DMS153 treated with DMSO at 0.1 percent for 48 hours (cell line): ENCODE measurements around the gene NEIL1.
"Not testable (repeated sequence)": the region's sequence is repeated elsewhere in the genome, so short reads cannot be mapped to it uniquely, and the experiment has no call there.

Experiments
- DNase-seq: peaks from one replicate; lab custom pipeline; 2025; ENCODE audit not compliant: unreplicated experiment; lab: John Stamatoyannopoulos, UW

The NEIL1 gene

DNA sequence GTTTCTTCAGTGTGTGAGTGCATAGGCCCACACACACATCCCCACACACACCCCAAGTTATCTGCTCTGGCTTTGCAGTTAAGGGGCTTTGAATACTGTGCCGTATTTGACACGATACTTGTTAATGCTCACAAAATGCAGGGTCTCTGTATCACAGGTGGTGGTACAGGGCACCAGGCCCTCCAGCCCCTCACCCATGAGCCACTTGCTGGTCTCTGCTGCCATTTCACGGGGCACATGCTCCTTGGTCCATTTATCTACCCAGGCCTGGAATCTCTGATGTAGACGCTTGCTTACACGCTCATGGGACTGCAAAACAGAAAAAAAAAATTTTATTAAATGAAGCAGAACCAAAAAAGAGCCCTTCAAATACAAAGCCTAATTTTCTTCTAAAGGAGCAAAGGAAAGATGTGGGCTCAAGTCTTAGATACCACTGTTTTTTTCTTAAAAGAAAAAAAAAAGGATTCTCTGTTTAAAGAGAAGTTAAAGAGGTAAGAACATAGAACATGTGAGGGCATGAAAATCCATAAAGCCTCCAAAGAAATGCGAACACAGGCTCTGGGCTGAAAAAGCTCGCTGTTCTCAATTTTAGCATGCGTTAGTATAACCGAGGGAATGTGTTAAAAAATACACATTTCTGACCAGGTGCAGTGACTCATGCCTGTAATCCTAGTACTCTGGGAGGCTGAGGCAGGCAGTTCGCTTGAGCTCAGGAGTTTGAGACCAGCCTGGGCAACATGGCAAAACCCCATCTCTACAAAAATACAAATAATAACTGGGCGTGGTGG, 25.3 kb downstream of the NEIL1 start:
- DNase-seq = no peak

DNA sequence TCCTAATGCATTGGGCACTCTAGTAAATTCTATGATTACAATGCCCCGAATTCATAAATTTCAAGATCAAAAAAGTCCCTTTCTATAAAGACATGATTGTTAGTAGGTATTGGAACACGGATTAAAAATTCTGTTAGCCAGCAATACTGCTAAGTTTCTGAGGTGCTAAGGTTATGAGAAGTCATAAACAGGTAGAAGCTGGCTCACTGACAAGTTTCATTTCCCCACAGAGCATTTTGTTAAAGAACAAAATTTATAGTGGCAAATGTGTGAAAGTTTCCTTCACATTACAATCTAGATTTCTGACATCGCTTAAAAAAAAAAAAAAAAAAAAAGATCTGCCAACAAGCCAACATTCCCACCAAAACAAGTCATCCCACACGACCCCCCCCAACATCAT, 33.9 kb downstream of the NEIL1 start:
- DNase-seq = no peak

DNA sequence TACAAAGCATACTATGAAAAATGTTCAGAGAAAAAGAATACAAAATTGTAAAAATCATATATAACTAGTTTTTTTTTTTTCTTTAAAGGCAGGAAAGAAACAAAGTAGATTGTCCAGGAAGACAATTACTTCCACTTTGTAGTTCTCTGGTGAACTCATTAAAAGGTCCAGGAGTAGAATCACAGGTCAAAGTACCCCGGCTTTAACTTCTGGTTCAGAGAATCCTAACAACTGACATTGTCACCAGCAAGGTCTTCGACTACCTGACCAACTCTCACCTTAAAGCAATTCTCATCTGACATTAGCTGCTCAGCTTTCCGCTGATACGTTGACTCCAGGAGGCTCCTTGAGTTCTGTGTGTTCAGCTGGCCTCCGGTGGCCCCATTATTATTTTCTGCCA, 37.1 kb downstream of the NEIL1 start:
- not testable (repeated sequence) for DNase-seq

DNA sequence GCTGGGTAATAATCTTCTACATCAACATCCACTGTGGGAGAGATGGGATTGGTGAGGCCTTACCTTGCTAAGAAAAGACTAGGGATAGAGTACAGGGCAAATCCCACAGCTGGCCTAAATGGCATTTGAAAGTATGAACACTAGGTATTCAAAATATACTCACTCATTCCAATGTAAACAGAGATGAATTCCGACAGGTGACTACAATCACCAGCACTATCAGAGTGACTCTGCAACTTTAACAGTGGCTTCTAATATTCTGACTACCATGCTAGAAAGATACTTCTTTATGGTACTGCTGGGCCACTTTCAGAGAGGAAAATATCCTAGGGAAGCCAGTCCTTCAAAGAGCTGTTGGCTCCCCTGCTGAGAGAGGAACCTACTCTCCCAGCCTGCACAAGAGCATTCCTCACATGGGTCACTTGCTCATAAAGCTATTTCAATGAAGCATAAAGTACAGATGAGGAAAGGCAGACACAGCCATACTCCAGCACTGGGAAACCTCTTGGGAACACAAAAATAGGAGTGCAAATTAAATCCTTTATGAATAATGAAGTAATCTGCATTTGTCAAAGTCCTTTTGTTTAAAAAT, 43.0 kb downstream of the NEIL1 start:
- DNase-seq = no peak

DNA sequence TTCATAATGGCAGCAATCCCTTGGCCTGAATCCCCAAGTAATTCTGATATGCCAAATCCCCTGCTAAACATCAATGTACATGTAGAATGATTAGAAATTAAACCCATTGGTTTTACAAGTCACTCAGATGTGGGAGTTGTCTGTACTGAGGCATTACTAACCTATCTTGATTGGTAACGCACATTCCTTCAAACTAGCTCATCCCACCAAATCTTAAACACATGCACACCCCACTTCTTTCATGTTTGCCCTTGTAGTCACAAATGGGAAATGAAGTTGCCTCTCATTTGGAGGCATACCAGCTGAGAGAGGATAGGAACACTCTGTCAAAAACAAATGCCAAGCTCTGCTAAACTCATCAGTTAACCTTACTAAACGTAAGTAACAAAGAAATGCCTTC, 50.7 kb downstream of the NEIL1 start:
- DNase-seq = no peak

DNA sequence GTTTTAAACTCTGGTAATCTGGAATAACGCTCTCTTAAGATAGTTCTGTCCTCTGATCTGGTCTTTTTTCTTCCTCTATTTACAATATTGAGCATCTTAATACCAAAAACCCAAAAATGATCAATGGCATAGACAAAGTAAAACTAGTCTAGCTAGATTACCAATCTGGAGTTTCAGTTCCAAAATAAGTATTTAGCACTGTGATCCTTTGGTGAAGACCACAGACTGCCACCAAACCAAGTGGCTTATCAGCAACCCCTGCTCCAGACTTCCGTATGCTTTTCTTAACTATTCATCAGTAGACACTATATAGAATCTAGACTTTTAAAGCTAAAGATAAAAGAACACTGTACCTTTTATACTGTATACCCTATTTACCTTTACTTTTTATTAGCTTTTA, 57.1 kb downstream of the NEIL1 start:
- no peak for DNase-seq
